Tibial artery (tissue), 4 donors: Measurements from ENCODE around the gene PTH1R.

Source experiments
- DNase-seq, 2 donors: peaks; one replicate each; pipeline ENCODE4 v3.0.0-alpha.2; 2019
- H3K27ac ChIP-seq, 2 donors: fragments of 200-600 bp; sonication (generic) in 1 of 2; 1 replicate in 1 of 2; 2 replicates in 1 of 2; pipeline ENCODE4 v1.5.1; 2018 to 2019; ENCODE audit warnings: mild to moderate bottlenecking in 1 of 2
- H3K27me3 ChIP-seq, 2 donors: fragments of 200-600 bp; sonication (generic) in 1 of 2; one replicate each; pipeline versions ENCODE4 v1.5.1 to v1.6.0; 2016 to 2019
- H3K36me3 ChIP-seq, 3 donors: fragments of 200-600 bp; sonication (generic) in 2 of 3; one replicate each; pipeline ENCODE4 v1.5.1; 2016 to 2019; ENCODE audit warnings: mild to moderate bottlenecking in 2 of 3
- H3K4me1 ChIP-seq, 4 donors: fragments of 200-600 bp; sonication (generic) in 2 of 4; 1 replicate in 3 of 4; 2 replicates in 1 of 4; pipeline ENCODE4 v1.5.1; 2016 to 2019
- H3K4me3 ChIP-seq, 2 donors: fragments of 200-600 bp; sonication (generic) in 1 of 2; 1 replicate in 1 of 2; 2 replicates in 1 of 2; pipeline ENCODE4 v1.5.1; 2018 to 2019; ENCODE audit warnings: mild to moderate bottlenecking in 2 of 2
- H3K9me3 ChIP-seq, 3 donors: fragments of 200-600 bp; sonication (generic) in 1 of 3; one replicate each; pipeline ENCODE4 v1.5.1; 2016 to 2019
- intact Hi-C: fragments of 100-400 bp; cut with DNase I; formaldehyde crosslinking; loops from one replicate; pipeline ENCODE4 v1.15.0; 2023; ENCODE audit warnings: low total_unique reads
- TF ChIP-seq, protein P1 (sequence below), 2 experiments: fragments of 200-600 bp in 1 of 2; fragments of 450-650 bp in 1 of 2; IDR thresholded peaks; one replicate each; pipeline ENCODE4 v1.5.1; 2017 to 2019; ENCODE audit warnings: antibody characterized with exemption in 2 of 2, mild to moderate bottlenecking in 1 of 2, moderate library complexity in 1 of 2

Gene PTH1R

DNA sequence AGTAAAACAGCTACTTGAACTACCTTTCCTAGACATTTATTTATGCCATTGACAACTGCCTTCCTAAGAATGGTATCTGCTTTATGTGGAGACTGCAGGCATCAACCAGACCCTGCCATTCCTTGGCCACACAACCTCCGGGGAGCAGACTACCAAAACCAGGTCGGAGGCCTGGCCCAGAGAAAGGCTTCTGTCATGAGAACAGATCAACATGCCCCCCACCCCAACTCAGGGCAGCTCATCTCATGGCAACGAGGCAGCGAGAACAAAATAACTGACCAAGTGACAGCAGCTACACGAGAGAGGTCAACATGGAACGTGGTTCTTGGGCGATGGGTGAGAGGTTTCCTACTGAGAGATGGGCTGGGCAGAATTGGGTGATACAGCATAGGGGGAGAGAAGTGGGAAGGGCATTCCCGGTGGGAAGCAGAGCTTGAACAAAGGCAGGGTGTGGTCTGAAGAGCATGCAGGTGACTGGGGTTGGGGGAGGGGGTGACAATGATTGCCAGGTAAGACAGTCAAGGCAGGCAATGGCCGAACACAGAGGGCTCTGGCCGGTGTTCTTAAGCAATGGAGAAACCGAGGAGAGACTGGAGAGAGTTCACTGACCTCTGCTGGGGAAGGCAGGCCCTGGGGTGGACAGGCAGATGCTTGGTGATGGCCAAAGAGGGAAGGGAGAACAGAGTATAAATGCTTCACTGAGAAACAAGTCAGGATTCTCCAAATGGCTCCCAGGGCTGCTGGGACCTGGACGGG is 65.1 kb downstream of the PTH1R start:
- no peaks in the 10 kb centered on the region for H3K9me3 ChIP-seq
- no peak overlapping the region for H3K4me3 ChIP-seq
- TF ChIP-seq, protein P1, sequence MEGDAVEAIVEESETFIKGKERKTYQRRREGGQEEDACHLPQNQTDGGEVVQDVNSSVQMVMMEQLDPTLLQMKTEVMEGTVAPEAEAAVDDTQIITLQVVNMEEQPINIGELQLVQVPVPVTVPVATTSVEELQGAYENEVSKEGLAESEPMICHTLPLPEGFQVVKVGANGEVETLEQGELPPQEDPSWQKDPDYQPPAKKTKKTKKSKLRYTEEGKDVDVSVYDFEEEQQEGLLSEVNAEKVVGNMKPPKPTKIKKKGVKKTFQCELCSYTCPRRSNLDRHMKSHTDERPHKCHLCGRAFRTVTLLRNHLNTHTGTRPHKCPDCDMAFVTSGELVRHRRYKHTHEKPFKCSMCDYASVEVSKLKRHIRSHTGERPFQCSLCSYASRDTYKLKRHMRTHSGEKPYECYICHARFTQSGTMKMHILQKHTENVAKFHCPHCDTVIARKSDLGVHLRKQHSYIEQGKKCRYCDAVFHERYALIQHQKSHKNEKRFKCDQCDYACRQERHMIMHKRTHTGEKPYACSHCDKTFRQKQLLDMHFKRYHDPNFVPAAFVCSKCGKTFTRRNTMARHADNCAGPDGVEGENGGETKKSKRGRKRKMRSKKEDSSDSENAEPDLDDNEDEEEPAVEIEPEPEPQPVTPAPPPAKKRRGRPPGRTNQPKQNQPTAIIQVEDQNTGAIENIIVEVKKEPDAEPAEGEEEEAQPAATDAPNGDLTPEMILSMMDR (IDR thresholded peaks at IDR 0.05): no peak
- peaks cover 6 to 34% (median 19%) of the 10 kb centered on the region in 3 donors for H3K36me3 ChIP-seq
- peak in 1 of 2 donors; percentile 41 for DNase-seq
- no peak overlapping the region for H3K27ac ChIP-seq
- no peaks in the 10 kb centered on the region for H3K27me3 ChIP-seq
- peaks cover 0 to 43% (median 23%) of the 10 kb centered on the region in 4 donors for H3K4me1 ChIP-seq
- intact Hi-C loops: no loop called here

DNA sequence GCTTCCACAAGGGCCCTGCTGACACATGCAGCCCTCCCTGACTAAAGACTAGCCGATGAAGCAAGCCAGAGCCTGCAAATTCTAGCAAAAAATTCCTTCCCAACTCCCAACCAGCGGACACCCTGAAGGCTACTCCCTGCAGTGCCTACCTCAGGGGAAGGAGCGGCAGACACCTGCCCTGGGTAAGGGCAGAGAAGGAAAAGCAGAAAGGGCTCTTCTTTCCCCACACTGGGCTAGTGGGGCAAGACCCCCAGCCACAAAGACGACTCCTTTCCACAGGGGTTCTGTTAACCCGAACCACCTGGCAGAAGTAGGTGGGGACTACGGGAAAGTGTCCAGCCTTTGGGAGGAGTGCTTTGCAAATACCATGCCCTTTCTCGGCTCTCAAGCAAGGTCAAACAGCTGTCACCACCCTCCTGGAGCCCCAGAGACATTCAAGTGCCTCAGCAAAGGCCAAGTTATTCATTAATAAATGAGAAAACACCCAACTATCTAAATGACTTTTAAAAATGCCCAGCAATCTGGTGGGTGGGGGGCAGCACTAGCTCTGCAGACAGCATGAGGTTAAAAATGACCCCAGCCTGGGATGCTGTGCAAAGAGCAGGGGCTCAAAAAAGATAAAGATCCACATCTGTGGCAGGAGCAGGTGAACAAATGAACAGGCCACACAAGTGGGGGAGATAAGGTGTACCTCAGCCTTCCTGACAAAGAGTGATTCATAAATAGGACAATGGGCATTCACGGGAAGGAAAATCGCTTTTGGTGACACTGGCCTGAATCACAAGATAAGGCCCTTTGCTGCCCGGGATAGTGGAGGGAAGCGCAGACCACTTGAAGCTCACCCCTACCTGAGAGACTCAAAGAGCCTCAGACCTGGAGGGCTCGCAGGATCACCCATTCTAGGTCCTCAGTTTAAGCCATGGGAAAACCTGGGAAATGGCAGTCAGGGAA is 66.0 kb downstream of the PTH1R start:
- H3K36me3 ChIP-seq: peaks cover 0 to 26% (median 13%) of the 10 kb centered on the region in 3 donors
- no peak overlapping the region for H3K27ac ChIP-seq

DNA sequence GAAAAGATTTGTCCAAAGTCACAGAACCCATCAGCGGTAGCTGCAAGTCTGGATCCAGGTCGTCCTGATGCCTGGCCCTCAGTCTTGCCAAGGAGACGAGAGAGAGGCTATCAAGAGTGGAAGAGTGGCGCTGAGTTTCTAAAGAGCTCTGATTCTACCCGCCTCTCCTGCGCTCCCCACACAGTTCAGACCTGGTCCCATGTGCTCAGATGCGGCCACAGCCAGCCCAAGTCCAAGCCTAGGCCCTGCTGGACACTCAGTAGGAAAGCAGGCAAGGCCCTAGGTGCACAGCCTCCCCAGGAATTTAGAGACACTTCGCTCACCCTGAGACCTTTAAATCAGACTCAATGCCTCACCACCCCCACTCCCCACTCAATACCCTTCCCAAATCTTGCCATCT is 66.7 kb downstream of the PTH1R start:
- DNase-seq: no peak
- Histone ChIP-seq H3K36me3 (peaks cover 0 to 19% (median 10%) of the 10 kb centered on the region in 3 donors), H3K9me3 (no peaks in the 10 kb centered on the region), H3K27ac (no peak overlapping the region), H3K4me1 (peaks cover 0 to 59% (median 38%) of the 10 kb centered on the region in 4 donors), H3K27me3 (no peaks in the 10 kb centered on the region), H3K4me3 (no peak overlapping the region)
- TF ChIP-seq, protein P1 (IDR thresholded peaks at IDR 0.05): no peak
- intact Hi-C loops: no loop called here

More for the DNA sequence above, 66.0 kb downstream of the PTH1R start:
- DNase-seq: no peak
- Histone ChIP-seq H3K9me3 (no peaks in the 10 kb centered on the region), H3K4me1 (peaks cover 0 to 52% (median 32%) of the 10 kb centered on the region in 4 donors), H3K4me3 (no peak overlapping the region), H3K27me3 (no peaks in the 10 kb centered on the region)
- TF ChIP-seq, protein P1 (IDR thresholded peaks at IDR 0.05): no peak
- intact Hi-C loops: no loop called here

DNA sequence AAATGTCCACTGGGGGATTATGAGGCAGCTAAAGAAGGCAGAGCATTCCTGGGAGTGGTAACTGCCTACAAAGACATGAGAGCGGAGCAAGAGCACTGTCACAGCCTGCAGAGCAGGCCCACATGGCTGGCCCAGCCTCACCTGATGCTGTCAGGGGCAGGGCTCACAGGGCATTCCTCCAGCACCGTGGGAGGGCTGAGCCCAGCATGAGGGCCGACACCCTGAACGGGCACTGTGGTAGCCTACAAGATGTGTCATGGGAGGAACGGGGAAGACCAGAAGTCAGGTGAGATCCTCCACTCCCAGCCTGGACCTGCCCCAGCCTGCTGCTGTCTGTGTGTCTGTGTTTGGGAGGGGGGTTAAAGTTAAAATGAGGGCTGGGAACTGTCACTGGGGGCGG is 68.9 kb downstream of the PTH1R start:
- no peak overlapping the region for H3K4me3 ChIP-seq
- intact Hi-C loops: no loop called here
- peaks cover 0 to 76% (median 50%) of the 10 kb centered on the region in 4 donors for H3K4me1 ChIP-seq
- TF ChIP-seq, protein P1 (IDR thresholded peaks at IDR 0.05): no peak
- no peaks in the 10 kb centered on the region for H3K9me3 ChIP-seq
- H3K36me3 ChIP-seq: no peaks in the 10 kb centered on the region
- no peak overlapping the region for H3K27ac ChIP-seq
- DNase-seq: no peak
- H3K27me3 ChIP-seq: no peaks in the 10 kb centered on the region

DNA sequence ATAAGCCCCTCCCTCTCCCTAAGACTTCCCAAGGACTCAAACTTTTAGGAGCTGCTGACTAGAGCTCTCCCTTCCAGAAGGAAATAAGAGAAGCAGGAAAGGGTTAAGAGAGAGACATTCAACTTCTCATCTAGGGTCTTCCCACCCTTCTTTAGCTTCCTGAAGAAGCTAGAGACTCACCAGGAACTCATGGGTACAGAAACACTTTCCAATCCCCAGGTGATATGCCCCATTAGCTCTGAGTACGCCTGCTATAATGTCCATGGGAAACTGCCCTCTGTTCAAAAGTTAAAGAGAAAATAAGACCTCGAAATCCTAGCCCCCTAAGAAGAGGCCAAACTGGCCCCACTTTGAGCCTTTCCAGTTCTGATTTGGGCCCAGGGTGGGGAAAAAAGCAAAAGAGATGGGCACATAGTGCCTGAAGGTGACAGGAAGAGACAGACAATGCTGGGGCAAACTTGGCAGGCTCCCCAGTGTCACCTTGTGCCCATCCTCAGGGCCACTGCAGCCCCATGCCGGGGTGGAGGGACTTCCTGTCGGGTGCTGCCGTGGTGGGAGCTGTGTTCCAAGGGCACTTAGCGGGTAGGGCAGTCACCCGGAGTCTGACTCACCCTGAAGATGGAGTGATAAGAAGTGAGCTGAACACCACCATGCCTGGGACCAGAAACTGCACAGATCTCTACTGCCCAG is 69.5 kb downstream of the PTH1R start:
- no peak overlapping the region for H3K4me3 ChIP-seq
- DNase-seq: no peak

More for the DNA sequence above, 69.5 kb downstream of the PTH1R start:
- no peaks in the 10 kb centered on the region for H3K9me3 ChIP-seq
- no peaks in the 10 kb centered on the region for H3K27me3 ChIP-seq
- H3K36me3 ChIP-seq: no peaks in the 10 kb centered on the region
- peak overlapping the region in 1 of 2 donors; percentile 45 for H3K27ac ChIP-seq
- TF ChIP-seq, protein P1 (IDR thresholded peaks at IDR 0.05): no peak
- peaks cover 0 to 76% (median 50%) of the 10 kb centered on the region in 4 donors for H3K4me1 ChIP-seq
- intact Hi-C loops: no loop called here
